OCI-LY1 (cell line): Measurements from ENCODE around the gene SRD5A1.

ENCODE experiments used
- CTCF ChIP-seq: fragments of 200-600 bp; sonication (generic), shearing (Covaris generic); IDR thresholded peaks from 2 replicates; pipeline ENCODE4 v1.5.1; 2017; ENCODE audit warnings: mild to moderate bottlenecking, antibody characterized with exemption, low read length, moderate library complexity, mixed read lengths
- EZH2 ChIP-seq: fragments of 200-600 bp; sonication (generic), shearing (Covaris generic); IDR thresholded peaks from 2 replicates; pipeline ENCODE4 v1.8.0; 2017; ENCODE audit warnings: borderline replicate concordance, mixed run types, mild to moderate bottlenecking, antibody characterized with exemption, low read length, moderate library complexity, mixed read lengths

GRCh38 chr5:6652025-6652424, 18.8 kb downstream of the SRD5A1 start:
- no peak for TF ChIP-seq CTCF
- TF ChIP-seq EZH2, result no peak
